ENCODE measurements around the gene CHML.

DNA sequence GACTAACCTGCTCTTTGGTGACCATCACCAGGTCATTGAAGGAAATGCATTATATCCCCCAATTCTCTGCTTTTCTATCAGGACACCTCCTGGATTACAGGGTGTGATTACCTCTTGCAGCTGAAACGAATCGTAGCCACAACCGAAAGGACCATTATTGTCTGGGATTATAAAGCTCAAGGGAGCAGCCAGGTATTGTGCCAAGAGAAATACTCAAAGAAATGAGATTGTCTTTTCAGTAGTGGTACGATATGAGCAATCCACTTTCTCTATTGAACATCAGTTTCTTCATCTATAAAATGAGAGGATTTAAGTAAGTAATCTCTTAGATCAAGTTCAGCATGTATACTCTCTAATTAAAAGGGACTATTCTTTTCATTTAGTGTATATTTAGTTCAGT lies 39.2 kb upstream of the CHML start:
- TF ChIP-seq, protein P1, sequence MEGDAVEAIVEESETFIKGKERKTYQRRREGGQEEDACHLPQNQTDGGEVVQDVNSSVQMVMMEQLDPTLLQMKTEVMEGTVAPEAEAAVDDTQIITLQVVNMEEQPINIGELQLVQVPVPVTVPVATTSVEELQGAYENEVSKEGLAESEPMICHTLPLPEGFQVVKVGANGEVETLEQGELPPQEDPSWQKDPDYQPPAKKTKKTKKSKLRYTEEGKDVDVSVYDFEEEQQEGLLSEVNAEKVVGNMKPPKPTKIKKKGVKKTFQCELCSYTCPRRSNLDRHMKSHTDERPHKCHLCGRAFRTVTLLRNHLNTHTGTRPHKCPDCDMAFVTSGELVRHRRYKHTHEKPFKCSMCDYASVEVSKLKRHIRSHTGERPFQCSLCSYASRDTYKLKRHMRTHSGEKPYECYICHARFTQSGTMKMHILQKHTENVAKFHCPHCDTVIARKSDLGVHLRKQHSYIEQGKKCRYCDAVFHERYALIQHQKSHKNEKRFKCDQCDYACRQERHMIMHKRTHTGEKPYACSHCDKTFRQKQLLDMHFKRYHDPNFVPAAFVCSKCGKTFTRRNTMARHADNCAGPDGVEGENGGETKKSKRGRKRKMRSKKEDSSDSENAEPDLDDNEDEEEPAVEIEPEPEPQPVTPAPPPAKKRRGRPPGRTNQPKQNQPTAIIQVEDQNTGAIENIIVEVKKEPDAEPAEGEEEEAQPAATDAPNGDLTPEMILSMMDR (IDR thresholded peaks at IDR 0.05): no peak
- TF ChIP-seq ZFX (IDR thresholded peaks at IDR 0.05; ENCODE audit: borderline replicate concordance): no peak

All from 22Rv1 (cell line).